HepG2 (cell line): Measurements from ENCODE around the gene TRAF3. TPM values are rescaled to one million over a fixed set of nuclear protein-coding genes. Genes with fewer than 3 reads are reported as not detected.
A peak's percentile ranks its signal among the peaks of the same experiment; 100 is the strongest.

ENCODE experiments used
- ATAC-seq: fragments of 200-7000 bp; cut with Tn5 transposase; 3 replicates; pipeline ENCODE4 v1.9.1; 2020; ENCODE audit warnings: mild to moderate bottlenecking, moderate library complexity
- BruUV-seq: library from RNA; stranded (reverse); fragments of 400-500 nt; replicated peaks from 2 replicates; lab custom pipeline; 2021; lab: Mats Ljungman, UMichigan
- CTCF ChIA-PET: fragments of 300-600 bp; formaldehyde crosslinking; extraction: SDS; loops from one replicate; lab custom pipeline; 2021; ENCODE audit warnings: low total read pairs, inconsistent platforms, low intra/inter-chr PET ratio; lab: Yijun Ruan, JAX
- POLR2A ChIA-PET: fragments of 350-600 bp; sonication (Branson Sonifier 250); formaldehyde crosslinking; loops from one replicate; lab custom pipeline; 2020; ENCODE audit warnings: antibody characterized with exemption, inconsistent platforms; lab: Yijun Ruan, JAX
- DNase-seq: peaks from one replicate; pipeline ENCODE4 v3.0.0-alpha.2; 2015; ENCODE audit warnings: low spot score
- FAIRE-seq: peaks from 3 replicates; lab custom pipeline; 2011; peaks lifted over from hg19 to GRCh38; lab: Jason Lieb, UNC
- H2AFZ ChIP-seq: one replicate; pipeline ENCODE4 v1.6.1; 2011; ENCODE audit warnings: low read length, inconsistent platforms
- H3K27ac ChIP-seq: fragments of 300-600 bp; 3 replicates; pipeline ENCODE4 v1.8.0; 2011; ENCODE audit warnings: mixed run types, mild to moderate bottlenecking, mixed read lengths, low read length, inconsistent platforms; ENCODE audit not compliant: insufficient read depth; ENCODE audit errors: extremely low read length
- H3K27me3 ChIP-seq, 2 experiments: fragments of 200-600 bp in 1 of 2; 2 replicates in 1 of 2; 3 replicates in 1 of 2; pipeline versions ENCODE4 v1.6.0 to v1.8.0; 2011; ENCODE audit warnings: low read length in 2 of 2, mild to moderate bottlenecking in 2 of 2, moderate library complexity in 2 of 2, inconsistent platforms in 1 of 2; ENCODE audit not compliant: insufficient read depth in 2 of 2, control insufficient read depth in 1 of 2
- H3K36me3 ChIP-seq, 2 experiments: fragments of 200-600 bp in 1 of 2; replicated peaks in 1 of 2; 2 replicates in 1 of 2; 3 replicates in 1 of 2; pipeline versions ENCODE4 v1.5.1 to v1.8.0; 2011; ENCODE audit warnings: low read length in 2 of 2, inconsistent platforms in 1 of 2; ENCODE audit not compliant: insufficient read depth in 2 of 2, control insufficient read depth in 1 of 2
- H3K4me1 ChIP-seq: 2 replicates; pipeline ENCODE4 v1.5.1; 2012; ENCODE audit warnings: low read length, inconsistent platforms; ENCODE audit not compliant: insufficient read depth
- H3K4me2 ChIP-seq: 2 replicates; pipeline ENCODE4 v1.6.0; 2011; ENCODE audit warnings: low read depth, low read length, inconsistent platforms
- H3K4me3 ChIP-seq, 3 experiments: fragments of 200-600 bp in 1 of 3; sonication (generic), shearing (Covaris generic) in 1 of 3; replicated peaks in 1 of 3; 2 replicates each; pipeline ENCODE4 v1.5.1; 2011 to 2016; ENCODE audit warnings: low read length in 3 of 3, inconsistent platforms in 2 of 3, low read depth in 2 of 3, mild to moderate bottlenecking in 2 of 3, control low read depth in 1 of 3, mixed read lengths in 1 of 3; ENCODE audit not compliant: insufficient read depth in 1 of 3
- H3K79me2 ChIP-seq: one replicate; pipeline ENCODE4 v1.6.1; 2011; ENCODE audit warnings: low read length, inconsistent platforms; ENCODE audit not compliant: insufficient read depth
- H3K9ac ChIP-seq: 2 replicates; pipeline ENCODE4 v1.6.0; 2011; ENCODE audit warnings: mild to moderate bottlenecking, low read depth, low read length, inconsistent platforms; ENCODE audit not compliant: insufficient read depth
- H3K9me3 ChIP-seq: 2 replicates; pipeline ENCODE4 v1.5.1; 2012; ENCODE audit warnings: mild to moderate bottlenecking, low read length
- H4K20me1 ChIP-seq: 2 replicates; pipeline ENCODE4 v1.6.0; 2011; ENCODE audit warnings: inconsistent platforms, mild to moderate bottlenecking, low read length, moderate library complexity; ENCODE audit not compliant: insufficient read depth
- AGO2 ChIP-seq: fragments of 200-400 bp; formaldehyde crosslinking; optimal IDR thresholded peaks from 2 replicates; pipeline ENCODE3; 2017; ENCODE audit warnings: mild to moderate bottlenecking, low read depth, low read length, moderate library complexity
- CBX5 ChIP-seq: sonication (generic); formaldehyde crosslinking; IDR thresholded peaks from 2 replicates; pipeline ENCODE4 v1.4.0; 2020; ENCODE audit warnings: missing genetic modification reagents, borderline replicate concordance
- HOXA7 ChIP-seq: sonication (generic); formaldehyde crosslinking; IDR thresholded peaks from 2 replicates; pipeline ENCODE4 v1.8.1; 2022; ENCODE audit warnings: mild to moderate bottlenecking, missing genetic modification reagents, moderate library complexity
- KLF16 ChIP-seq, 2 experiments: sonication (generic) in 1 of 2; formaldehyde crosslinking in 1 of 2; IDR thresholded peaks; 2 replicates each; pipeline versions ENCODE4 v1.6.1 to v1.8.0; 2016 to 2023; ENCODE audit warnings: missing genetic modification reagents in 2 of 2, missing compliant biosample characterization in 1 of 2
- MTERF4 ChIP-seq: sonication (generic); formaldehyde crosslinking; IDR thresholded peaks from 2 replicates; pipeline ENCODE4 v1.8.0; 2023; ENCODE audit warnings: mild to moderate bottlenecking, missing genetic modification reagents
- PITX1 ChIP-seq: sonication (generic); formaldehyde crosslinking; IDR thresholded peaks from 2 replicates; pipeline ENCODE4 v1.5.1; 2020; ENCODE audit warnings: mild to moderate bottlenecking, missing genetic modification reagents
- TAF1 ChIP-seq: sonication (generic); formaldehyde crosslinking; IDR thresholded peaks from 2 replicates; pipeline ENCODE4 v1.4.0; 2020; ENCODE audit warnings: missing genetic modification reagents
- THYN1 ChIP-seq: sonication (generic); formaldehyde crosslinking; IDR thresholded peaks from 2 replicates; pipeline ENCODE4 v1.8.1; 2023; ENCODE audit warnings: low read depth, mild to moderate bottlenecking, moderate library complexity, missing genetic modification reagents, borderline replicate concordance
- ZNF468 ChIP-seq: sonication (generic); formaldehyde crosslinking; IDR thresholded peaks from 2 replicates; pipeline ENCODE4 v1.8.0; 2022; ENCODE audit warnings: mild to moderate bottlenecking, moderate library complexity, missing genetic modification reagents
- ZNF563 ChIP-seq: sonication (generic); formaldehyde crosslinking; IDR thresholded peaks from 2 replicates; pipeline ENCODE4 v1.8.0; 2022; ENCODE audit warnings: mild to moderate bottlenecking, moderate library complexity, missing genetic modification reagents
- ZNF570 ChIP-seq: sonication (generic); formaldehyde crosslinking; IDR thresholded peaks from 2 replicates; pipeline ENCODE4 v1.4.0; 2020; ENCODE audit warnings: mild to moderate bottlenecking, missing genetic modification reagents, borderline replicate concordance
- ZNF687 ChIP-seq: sonication (generic); formaldehyde crosslinking; IDR thresholded peaks from 2 replicates; pipeline ENCODE4 v1.5.1; 2020; ENCODE audit warnings: mild to moderate bottlenecking, missing genetic modification reagents, moderate library complexity
- ZNF713 ChIP-seq: sonication (generic); formaldehyde crosslinking; IDR thresholded peaks from 2 replicates; pipeline ENCODE4 v1.4.0; 2020; ENCODE audit warnings: mild to moderate bottlenecking, missing genetic modification reagents
- ZNF761 ChIP-seq: sonication (generic); formaldehyde crosslinking; conservative IDR thresholded peaks from 2 replicates; pipeline ENCODE4 v1.4.0; 2020; ENCODE audit warnings: mild to moderate bottlenecking, missing genetic modification reagents
- ZNF775 ChIP-seq: sonication (generic); formaldehyde crosslinking; IDR thresholded peaks from 2 replicates; pipeline ENCODE4 v1.4.0; 2020; ENCODE audit warnings: missing genetic modification reagents, mild to moderate bottlenecking, moderate library complexity, borderline replicate concordance
- WGBS: methylation state at CpG from one replicate; pipeline ENCODE4 v1.1.6; 2017; ENCODE audit warnings: low lambda C conversion rate; 5-methylcytosine and 5-hydroxymethylcytosine counted together
- in situ Hi-C: cut with HindIII; loops from 2 replicates; pipeline ENCODE4 v1.10.0; 2017; ENCODE audit warnings: low pct_unique_long_range_greater_than_20kb; ENCODE audit not compliant: extremely low pct_ligation_motif_present
- intact Hi-C: fragments of 100-400 bp; cut with micrococcal nuclease; formaldehyde crosslinking; loops from one replicate; pipeline ENCODE4 v1.10.0; 2022; ENCODE audit not compliant: unreplicated experiment
- polyA plus RNA-seq, 8 experiments: library from polyadenylated mRNA; depleted of rRNA in 3 of 8; stranded (reverse) in 7 of 8; unstranded in 1 of 8; fragments of >200 nt; fragmentation: Illumina TruSeq in 4 of 8; extraction: Trizol in 4 of 8; gene quantifications; 2 replicates each; pipeline versions ENCODE4 v1.2.1 to v1.2.3, GENCODE V29; 2011 to 2016; ENCODE audit warnings: low read depth in 4 of 8, missing spikeins in 1 of 8, mixed read lengths in 1 of 8; ENCODE audit not compliant: insufficient read depth in 1 of 8
- total RNA-seq, 5 experiments: library from RNA; depleted of rRNA; stranded (reverse); fragments of >200 nt; fragmentation: Illumina TruSeq; extraction: Trizol; gene quantifications; 2 replicates each; pipeline ENCODE4 v1.2.3, GENCODE V29; 2016; ENCODE audit warnings: low read depth in 1 of 5
- TF ChIP-seq, protein P1 (sequence below): IDR thresholded peaks from 2 replicates; pipeline ENCODE4 v1.6.1; 2018; ENCODE audit warnings: missing genetic modification reagents, mild to moderate bottlenecking, missing compliant biosample characterization
- TF ChIP-seq, protein P2 (sequence below): sonication (generic); formaldehyde crosslinking; IDR thresholded peaks from 2 replicates; pipeline ENCODE4 v1.4.0; 2020; ENCODE audit warnings: mild to moderate bottlenecking, missing genetic modification reagents

Gene TRAF3
- total and polyA plus RNA-seq, 2 of the 13 experiments (the other 11 are each of a cell fraction or from before 2014, with no cell fraction given) = 6.9 to 12.2 TPM

- intact Hi-C loops = no loop called here
- TF ChIP-seq CBX5 (no peak), AGO2 (peak; percentile 79), ZNF570 (CRISPR knock-in tag) (no peak), ZNF468 (CRISPR knock-in tag) (no peak), ZNF713 (no peak), ZNF761 (CRISPR knock-in tag) (no peak), ZNF775 (CRISPR knock-in tag) (no peak), THYN1 (CRISPR knock-in tag) (no peak), PITX1 (CRISPR knock-in tag) (no peak), MTERF4 (CRISPR knock-in tag) (no peak), ZNF687 (CRISPR knock-in tag) (peak; percentile 67), KLF16 (CRISPR knock-in tag; IDR thresholded peaks at IDR 0.05) (no peak), HOXA7 (CRISPR knock-in tag) (no peak), ZNF563 (CRISPR knock-in tag) (no peak), TAF1 (0 out of 2 replicates have a peak, but pooled peaks have one; percentile 11)
- TF ChIP-seq, protein P1, sequence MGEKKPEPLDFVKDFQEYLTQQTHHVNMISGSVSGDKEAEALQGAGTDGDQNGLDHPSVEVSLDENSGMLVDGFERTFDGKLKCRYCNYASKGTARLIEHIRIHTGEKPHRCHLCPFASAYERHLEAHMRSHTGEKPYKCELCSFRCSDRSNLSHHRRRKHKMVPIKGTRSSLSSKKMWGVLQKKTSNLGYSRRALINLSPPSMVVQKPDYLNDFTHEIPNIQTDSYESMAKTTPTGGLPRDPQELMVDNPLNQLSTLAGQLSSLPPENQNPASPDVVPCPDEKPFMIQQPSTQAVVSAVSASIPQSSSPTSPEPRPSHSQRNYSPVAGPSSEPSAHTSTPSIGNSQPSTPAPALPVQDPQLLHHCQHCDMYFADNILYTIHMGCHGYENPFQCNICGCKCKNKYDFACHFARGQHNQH (CRISPR knock-in tag) = no peak
- TF ChIP-seq, protein P2, sequence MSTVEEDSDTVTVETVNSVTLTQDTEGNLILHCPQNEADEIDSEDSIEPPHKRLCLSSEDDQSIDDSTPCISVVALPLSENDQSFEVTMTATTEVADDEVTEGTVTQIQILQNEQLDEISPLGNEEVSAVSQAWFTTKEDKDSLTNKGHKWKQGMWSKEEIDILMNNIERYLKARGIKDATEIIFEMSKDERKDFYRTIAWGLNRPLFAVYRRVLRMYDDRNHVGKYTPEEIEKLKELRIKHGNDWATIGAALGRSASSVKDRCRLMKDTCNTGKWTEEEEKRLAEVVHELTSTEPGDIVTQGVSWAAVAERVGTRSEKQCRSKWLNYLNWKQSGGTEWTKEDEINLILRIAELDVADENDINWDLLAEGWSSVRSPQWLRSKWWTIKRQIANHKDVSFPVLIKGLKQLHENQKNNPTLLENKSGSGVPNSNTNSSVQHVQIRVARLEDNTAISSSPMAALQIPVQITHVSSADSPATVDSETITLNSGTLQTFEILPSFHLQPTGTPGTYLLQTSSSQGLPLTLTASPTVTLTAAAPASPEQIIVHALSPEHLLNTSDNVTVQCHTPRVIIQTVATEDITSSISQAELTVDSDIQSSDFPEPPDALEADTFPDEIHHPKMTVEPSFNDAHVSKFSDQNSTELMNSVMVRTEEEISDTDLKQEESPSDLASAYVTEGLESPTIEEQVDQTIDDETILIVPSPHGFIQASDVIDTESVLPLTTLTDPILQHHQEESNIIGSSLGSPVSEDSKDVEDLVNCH (CRISPR knock-in tag) = no peak
Observed at GRCh38 chr14:102757646-102758045, 19.6 kb upstream of the TRAF3 start.

More at GRCh38 chr14:102757646-102758045, 19.6 kb upstream of the TRAF3 start:
- Histone ChIP-seq H3K9ac (no peak overlapping the region), H3K4me1 (peaks cover 32% of the 10 kb centered on the region), H3K27me3 (peaks cover 0 to 4% of the 10 kb centered on the region in 2 experiments; a peak in 2 of 5 replicates), H4K20me1 (no peaks in the 10 kb centered on the region), H3K27ac (no peak overlapping the region), H3K9me3 (no peaks in the 10 kb centered on the region), H3K4me3 (peak overlapping the region in 1 of 3 experiments; percentile 34; a peak in 1 of 6 replicates), H3K4me2 (peak overlapping the region; percentile 72), H3K79me2 (no peaks in the 10 kb centered on the region), H2AFZ (no peak overlapping the region), H3K36me3 (no peaks in the 10 kb centered on the region)
- DNase-seq (no peak), FAIRE-seq (no peak), ATAC-seq (peak; percentile 60)
- in situ Hi-C loops = no loop called here
- BruUV-seq = no TSS peak
- ChIA-PET CTCF (no interaction called here), POLR2A (no interaction called here)
- WGBS = 4% methylated on average over 7 of the region's 11 CpGs
